LNCaP clone FGC (cell line): ENCODE data around the gene STAT5B.
"Not testable (repeated sequence)": the region's sequence is repeated elsewhere in the genome, so short reads cannot be mapped to it uniquely, and the experiment has no call there.

ENCODE experiments used
- DNase-seq: peaks from one replicate; pipeline ENCODE4 v3.0.0-alpha.2; 2011; ENCODE audit warnings: low read depth
- H3K4me3 ChIP-seq: 2 replicates; pipeline ENCODE4 v1.5.1; 2011; ENCODE audit warnings: mild to moderate bottlenecking, low read depth, low read length, control low read depth
- TF ChIP-seq, protein P1 (sequence below): IDR thresholded peaks from 2 replicates; pipeline ENCODE4 v1.5.1; 2012; ENCODE audit warnings: mild to moderate bottlenecking; ENCODE audit not compliant: control insufficient read depth, insufficient read depth; ENCODE audit errors: extremely low read depth

Gene STAT5B

DNA sequence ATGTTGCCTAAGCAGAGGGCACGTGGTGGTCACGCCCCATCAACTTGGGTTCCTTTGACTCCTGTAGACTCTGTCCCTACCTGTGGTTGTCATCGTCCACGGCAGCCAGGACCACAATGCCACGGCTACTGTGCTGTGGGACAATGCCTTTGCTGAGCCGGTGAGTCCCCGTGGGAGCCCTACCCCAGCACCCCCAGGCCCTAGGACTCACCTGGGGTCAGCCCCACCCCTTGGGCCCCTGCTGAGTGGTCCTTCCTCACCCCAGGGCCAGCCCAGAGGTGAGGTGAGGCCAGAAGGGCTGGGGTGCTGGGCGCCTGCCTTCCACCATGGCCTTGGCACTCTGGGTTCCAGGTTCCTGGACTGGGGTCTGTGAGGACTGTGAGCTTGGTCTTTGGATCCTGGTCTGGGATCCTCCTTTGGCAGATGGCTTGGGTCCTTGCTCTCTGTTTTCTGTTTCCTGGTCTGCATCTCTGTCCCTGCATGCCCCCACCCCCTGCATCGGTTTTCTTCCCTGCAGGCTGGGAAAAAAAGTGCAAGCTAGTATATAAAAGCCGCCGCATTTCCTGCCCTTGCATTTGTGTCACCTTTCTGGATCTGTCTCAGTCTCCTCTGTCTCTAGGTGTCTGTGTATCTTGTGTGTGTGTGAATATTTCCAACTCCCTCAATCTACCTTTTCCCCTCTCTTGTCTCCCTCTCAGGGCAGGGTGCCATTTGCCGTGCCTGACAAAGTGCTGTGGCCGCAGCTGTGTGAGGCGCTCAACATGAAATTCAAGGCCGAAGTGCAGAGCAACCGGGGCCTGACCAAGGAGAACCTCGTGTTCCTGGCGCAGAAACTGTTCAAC, 29.6 kb upstream of the STAT5B start:
- DNase-seq = no peak
- TF ChIP-seq, protein P1, sequence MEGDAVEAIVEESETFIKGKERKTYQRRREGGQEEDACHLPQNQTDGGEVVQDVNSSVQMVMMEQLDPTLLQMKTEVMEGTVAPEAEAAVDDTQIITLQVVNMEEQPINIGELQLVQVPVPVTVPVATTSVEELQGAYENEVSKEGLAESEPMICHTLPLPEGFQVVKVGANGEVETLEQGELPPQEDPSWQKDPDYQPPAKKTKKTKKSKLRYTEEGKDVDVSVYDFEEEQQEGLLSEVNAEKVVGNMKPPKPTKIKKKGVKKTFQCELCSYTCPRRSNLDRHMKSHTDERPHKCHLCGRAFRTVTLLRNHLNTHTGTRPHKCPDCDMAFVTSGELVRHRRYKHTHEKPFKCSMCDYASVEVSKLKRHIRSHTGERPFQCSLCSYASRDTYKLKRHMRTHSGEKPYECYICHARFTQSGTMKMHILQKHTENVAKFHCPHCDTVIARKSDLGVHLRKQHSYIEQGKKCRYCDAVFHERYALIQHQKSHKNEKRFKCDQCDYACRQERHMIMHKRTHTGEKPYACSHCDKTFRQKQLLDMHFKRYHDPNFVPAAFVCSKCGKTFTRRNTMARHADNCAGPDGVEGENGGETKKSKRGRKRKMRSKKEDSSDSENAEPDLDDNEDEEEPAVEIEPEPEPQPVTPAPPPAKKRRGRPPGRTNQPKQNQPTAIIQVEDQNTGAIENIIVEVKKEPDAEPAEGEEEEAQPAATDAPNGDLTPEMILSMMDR = no peak
- H3K4me3 ChIP-seq = no peak overlapping the region

- H3K4me3 ChIP-seq, DNase-seq: not testable (repeated sequence)
Observed at GRCh38 chr17:42305031-42305330, 28.8 kb upstream of the STAT5B start.

- TF ChIP-seq, protein P1 = no peak
- H3K4me3 ChIP-seq = no peak overlapping the region
- no peak for DNase-seq
Observed at GRCh38 chr17:42304187-42305030, 28.2 kb upstream of the STAT5B start.

GRCh38 chr17:42303694-42304093, 27.5 kb upstream of the STAT5B start:
- no peak for DNase-seq
- H3K4me3 ChIP-seq = no peak overlapping the region
- TF ChIP-seq, protein P1 = no peak

DNA sequence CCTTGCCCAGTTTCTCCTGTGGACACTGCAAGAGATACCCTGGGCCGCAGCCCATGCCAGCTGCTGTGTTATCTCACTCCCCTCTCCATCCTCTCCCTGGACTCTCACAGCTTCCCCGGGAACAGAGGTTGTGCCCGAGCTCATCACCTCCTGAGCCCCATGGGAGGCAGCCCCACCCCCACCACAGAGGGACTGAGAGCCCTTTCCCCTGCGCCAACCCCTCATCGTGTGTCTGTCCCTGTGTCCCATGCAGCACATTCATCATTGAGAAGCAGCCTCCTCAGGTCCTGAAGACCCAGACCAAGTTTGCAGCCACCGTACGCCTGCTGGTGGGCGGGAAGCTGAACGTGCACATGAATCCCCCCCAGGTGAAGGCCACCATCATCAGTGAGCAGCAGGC, 24.8 kb upstream of the STAT5B start:
- no peak for DNase-seq
- TF ChIP-seq, protein P1 = no peak
- no peak overlapping the region for H3K4me3 ChIP-seq

GRCh38 chr17:42299913-42300312, 23.7 kb upstream of the STAT5B start:
- H3K4me3 ChIP-seq, DNase-seq: not testable (repeated sequence)

DNA sequence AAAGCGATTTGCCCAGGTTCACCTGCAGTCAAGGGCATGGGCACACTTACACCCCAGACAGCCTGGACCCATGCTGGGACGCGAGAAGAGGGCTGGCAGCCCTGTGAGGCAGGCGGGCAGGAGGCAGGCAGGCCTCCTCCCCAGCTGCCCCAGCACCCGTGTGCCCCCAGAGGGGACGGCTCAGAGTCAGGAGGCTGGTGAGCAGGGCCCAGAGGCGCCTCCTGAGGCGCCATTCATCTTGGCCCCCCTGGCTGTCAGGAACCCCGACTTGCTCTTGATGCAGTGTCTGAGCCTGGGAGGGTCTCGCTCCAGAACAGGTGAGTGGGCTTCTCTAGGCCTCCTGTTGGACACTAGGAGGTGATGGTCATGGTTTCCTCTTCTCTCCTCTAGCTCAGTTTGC, 23.2 kb upstream of the STAT5B start:
- not testable (repeated sequence) for DNase-seq, H3K4me3 ChIP-seq

DNA sequence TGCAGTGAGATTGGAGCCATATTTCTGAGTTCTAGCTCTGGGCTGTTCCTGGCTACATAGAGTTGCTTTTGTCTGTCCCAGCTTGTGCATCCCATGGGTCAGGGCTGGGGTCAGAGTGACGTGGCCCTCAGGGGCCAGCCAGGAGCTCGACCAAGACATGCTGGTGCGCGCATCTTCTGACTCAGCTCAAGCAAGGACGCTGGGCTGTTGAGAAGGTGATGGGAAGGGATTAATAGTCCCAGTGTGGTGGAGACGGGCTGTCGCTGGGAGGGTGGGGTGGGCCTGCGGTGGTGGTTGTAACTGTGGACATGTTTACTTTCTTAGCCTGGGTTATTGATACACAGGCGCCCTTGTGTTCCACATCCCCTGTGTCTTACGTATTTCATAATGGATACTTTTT, 21.6 kb upstream of the STAT5B start:
- not testable (repeated sequence) for H3K4me3 ChIP-seq, DNase-seq

DNA sequence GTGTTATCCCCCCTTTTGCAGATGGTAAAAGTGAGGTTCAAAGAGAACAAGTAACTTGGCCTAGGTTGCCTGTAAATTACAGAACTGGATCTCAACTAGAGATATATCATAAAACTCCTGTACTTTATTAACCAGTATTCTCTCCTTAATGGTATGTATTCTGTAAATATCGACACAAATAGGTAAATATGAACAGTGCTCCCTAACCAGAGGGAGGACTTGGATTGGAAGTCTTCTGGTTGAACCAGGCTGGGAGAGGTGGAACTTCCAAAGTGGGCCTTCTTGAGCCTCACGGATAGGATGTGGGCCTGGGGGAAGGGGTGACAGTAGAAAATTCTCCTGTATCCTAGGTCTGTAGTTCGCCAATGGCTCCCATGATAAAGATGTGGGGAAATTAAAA, 19.8 kb upstream of the STAT5B start:
- TF ChIP-seq, protein P1 = no peak
- DNase-seq = no peak
- H3K4me3 ChIP-seq = no peak overlapping the region
